HepG2 (cell line): ENCODE data around the gene HOTAIR. TPM values are rescaled to one million over a fixed set of nuclear protein-coding genes. Genes with fewer than 3 reads are reported as not detected.

Experiments used
- ATAC-seq: fragments of 200-7000 bp; cut with Tn5 transposase; 3 replicates; pipeline ENCODE4 v1.9.1; 2020; ENCODE audit warnings: mild to moderate bottlenecking, moderate library complexity
- BruUV-seq: library from RNA; stranded (reverse); fragments of 400-500 nt; replicated peaks from 2 replicates; lab custom pipeline; 2021; lab: Mats Ljungman, UMichigan
- CTCF ChIA-PET: fragments of 300-600 bp; formaldehyde crosslinking; extraction: SDS; loops from one replicate; lab custom pipeline; 2021; ENCODE audit warnings: low total read pairs, inconsistent platforms, low intra/inter-chr PET ratio; lab: Yijun Ruan, JAX
- POLR2A ChIA-PET: fragments of 350-600 bp; sonication (Branson Sonifier 250); formaldehyde crosslinking; loops from one replicate; lab custom pipeline; 2020; ENCODE audit warnings: antibody characterized with exemption, inconsistent platforms; lab: Yijun Ruan, JAX
- DNase-seq: peaks from one replicate; pipeline ENCODE4 v3.0.0-alpha.2; 2015; ENCODE audit warnings: low spot score
- FAIRE-seq: peaks from 3 replicates; lab custom pipeline; 2011; peaks lifted over from hg19 to GRCh38; lab: Jason Lieb, UNC
- H2AFZ ChIP-seq: one replicate; pipeline ENCODE4 v1.6.1; 2011; ENCODE audit warnings: low read length, inconsistent platforms
- H3K27ac ChIP-seq: fragments of 300-600 bp; 3 replicates; pipeline ENCODE4 v1.8.0; 2011; ENCODE audit warnings: mixed run types, mild to moderate bottlenecking, mixed read lengths, low read length, inconsistent platforms; ENCODE audit not compliant: insufficient read depth; ENCODE audit errors: extremely low read length
- H3K27me3 ChIP-seq, 2 experiments: fragments of 200-600 bp in 1 of 2; 2 replicates in 1 of 2; 3 replicates in 1 of 2; pipeline versions ENCODE4 v1.6.0 to v1.8.0; 2011; ENCODE audit warnings: low read length in 2 of 2, mild to moderate bottlenecking in 2 of 2, moderate library complexity in 2 of 2, inconsistent platforms in 1 of 2; ENCODE audit not compliant: insufficient read depth in 2 of 2, control insufficient read depth in 1 of 2
- H3K36me3 ChIP-seq, 2 experiments: fragments of 200-600 bp in 1 of 2; replicated peaks in 1 of 2; 2 replicates in 1 of 2; 3 replicates in 1 of 2; pipeline versions ENCODE4 v1.5.1 to v1.8.0; 2011; ENCODE audit warnings: low read length in 2 of 2, inconsistent platforms in 1 of 2; ENCODE audit not compliant: insufficient read depth in 2 of 2, control insufficient read depth in 1 of 2
- H3K4me1 ChIP-seq: 2 replicates; pipeline ENCODE4 v1.5.1; 2012; ENCODE audit warnings: low read length, inconsistent platforms; ENCODE audit not compliant: insufficient read depth
- H3K4me2 ChIP-seq: 2 replicates; pipeline ENCODE4 v1.6.0; 2011; ENCODE audit warnings: low read depth, low read length, inconsistent platforms
- H3K4me3 ChIP-seq, 3 experiments: fragments of 200-600 bp in 1 of 3; sonication (generic), shearing (Covaris generic) in 1 of 3; replicated peaks in 1 of 3; 2 replicates each; pipeline ENCODE4 v1.5.1; 2011 to 2016; ENCODE audit warnings: low read length in 3 of 3, inconsistent platforms in 2 of 3, low read depth in 2 of 3, mild to moderate bottlenecking in 2 of 3, control low read depth in 1 of 3, mixed read lengths in 1 of 3; ENCODE audit not compliant: insufficient read depth in 1 of 3
- H3K79me2 ChIP-seq: one replicate; pipeline ENCODE4 v1.6.1; 2011; ENCODE audit warnings: low read length, inconsistent platforms; ENCODE audit not compliant: insufficient read depth
- H3K9ac ChIP-seq: 2 replicates; pipeline ENCODE4 v1.6.0; 2011; ENCODE audit warnings: mild to moderate bottlenecking, low read depth, low read length, inconsistent platforms; ENCODE audit not compliant: insufficient read depth
- H3K9me3 ChIP-seq: 2 replicates; pipeline ENCODE4 v1.5.1; 2012; ENCODE audit warnings: mild to moderate bottlenecking, low read length
- H4K20me1 ChIP-seq: 2 replicates; pipeline ENCODE4 v1.6.0; 2011; ENCODE audit warnings: inconsistent platforms, mild to moderate bottlenecking, low read length, moderate library complexity; ENCODE audit not compliant: insufficient read depth
- PATZ1 ChIP-seq: sonication (generic); formaldehyde crosslinking; IDR thresholded peaks from 2 replicates; pipeline ENCODE4 v1.4.0; 2020; ENCODE audit warnings: missing genetic modification reagents
- ZBTB33 ChIP-seq: sonication (generic); formaldehyde crosslinking; IDR thresholded peaks from 2 replicates; pipeline ENCODE4 v1.4.0; 2020; ENCODE audit warnings: missing genetic modification reagents
- WGBS: methylation state at CpG from one replicate; pipeline ENCODE4 v1.1.6; 2017; ENCODE audit warnings: low lambda C conversion rate; 5-methylcytosine and 5-hydroxymethylcytosine counted together
- in situ Hi-C: cut with HindIII; loops from 2 replicates; pipeline ENCODE4 v1.10.0; 2017; ENCODE audit warnings: low pct_unique_long_range_greater_than_20kb; ENCODE audit not compliant: extremely low pct_ligation_motif_present
- intact Hi-C: fragments of 100-400 bp; cut with micrococcal nuclease; formaldehyde crosslinking; loops from one replicate; pipeline ENCODE4 v1.10.0; 2022; ENCODE audit not compliant: unreplicated experiment
- polyA plus RNA-seq, 8 experiments: library from polyadenylated mRNA; depleted of rRNA in 3 of 8; stranded (reverse) in 7 of 8; unstranded in 1 of 8; fragments of >200 nt; fragmentation: Illumina TruSeq in 4 of 8; extraction: Trizol in 4 of 8; gene quantifications; 2 replicates each; pipeline versions ENCODE4 v1.2.1 to v1.2.3, GENCODE V29; 2011 to 2016; ENCODE audit warnings: low read depth in 4 of 8, missing spikeins in 1 of 8, mixed read lengths in 1 of 8; ENCODE audit not compliant: insufficient read depth in 1 of 8
- total RNA-seq, 5 experiments: library from RNA; depleted of rRNA; stranded (reverse); fragments of >200 nt; fragmentation: Illumina TruSeq; extraction: Trizol; gene quantifications; 2 replicates each; pipeline ENCODE4 v1.2.3, GENCODE V29; 2016; ENCODE audit warnings: low read depth in 1 of 5

HOTAIR gene
- total and polyA plus RNA-seq, 2 of the 13 experiments (the other 11 are each of a cell fraction or from before 2014, with no cell fraction given), result not detected

- no peak overlapping the region; the same call in 1 of the 2 replicates for H3K4me2 ChIP-seq
Measured at GRCh38 chr12:54019091-54019811, 44.5 kb upstream of the HOTAIR start.

More at GRCh38 chr12:54019091-54019811, 44.5 kb upstream of the HOTAIR start:
- DNase-seq, result no peak
- intact Hi-C loops, result no loop called here
- in situ Hi-C loops, result loop anchor here (10.0 kb wide), 1 partner anchor 346 kb away; the partner anchor contains the start of gene GPR84
- Histone ChIP-seq H4K20me1 (no peaks in the 10 kb centered on the region), H3K36me3 (no peaks in the 10 kb centered on the region), H3K4me3 (no peak overlapping the region), H3K4me1 (peaks cover 5% of the 10 kb centered on the region; the same call in 1 of the 2 replicates), H3K27ac (no peak overlapping the region), H3K27me3 (peaks cover 4 to 57% of the 10 kb centered on the region in 2 experiments), H3K79me2 (no peaks in the 10 kb centered on the region), H3K9ac (no peak overlapping the region)
- POLR2A ChIA-PET, result no interaction called here
- BruUV-seq, result no TSS peak
- CTCF ChIA-PET, result no interaction called here
- 79% methylated on average over 43 of the region's 43 CpGs for WGBS
- FAIRE-seq, result no peak
- 0 out of 2 replicates have a peak, but pooled peaks have one; percentile 22 for TF ChIP-seq ZBTB33 (CRISPR knock-in tag)
- no peak for TF ChIP-seq PATZ1 (CRISPR knock-in tag)
- TF ChIP-seq, all 625 proteins: peak for 1
- H2AFZ ChIP-seq, result no peak overlapping the region
- H3K9me3 ChIP-seq, result no peaks in the 10 kb centered on the region
- ATAC-seq, result no peak
